Keratinocyte (primary cell): Measurements from ENCODE around the gene NOSIP. TPM values are rescaled to one million over a fixed set of nuclear protein-coding genes. Genes with fewer than 3 reads are reported as not detected.

ENCODE experiments used
- DNase-seq: peaks from one replicate; pipeline ENCODE4 v3.0.0-alpha.2; 2011; ENCODE audit warnings: low read depth, missing footprints, low spot score
- FAIRE-seq: peaks from 2 replicates; lab custom pipeline; 2011; peaks lifted over from hg19 to GRCh38; lab: Jason Lieb, UNC
- H2AFZ ChIP-seq: 2 replicates; pipeline ENCODE4 v1.6.0; 2012; ENCODE audit warnings: low read length, control low read depth, inconsistent platforms; ENCODE audit not compliant: control insufficient read depth
- H3K27ac ChIP-seq: 2 replicates; pipeline ENCODE4 v1.5.1; 2011; ENCODE audit warnings: low read length; ENCODE audit not compliant: control insufficient read depth, insufficient read depth
- H3K27me3 ChIP-seq: 3 replicates; pipeline ENCODE4 v1.6.0; 2011; ENCODE audit warnings: low read length; ENCODE audit not compliant: control insufficient read depth, insufficient read depth; ENCODE audit errors: extremely low read depth
- H3K36me3 ChIP-seq, 2 experiments: 2 replicates in 1 of 2; 3 replicates in 1 of 2; pipeline ENCODE4 v1.5.1; 2011; ENCODE audit warnings: low read length in 2 of 2, mild to moderate bottlenecking in 1 of 2; ENCODE audit not compliant: control insufficient read depth in 2 of 2, insufficient read depth in 2 of 2; ENCODE audit errors: extremely low read depth in 1 of 2
- H3K4me1 ChIP-seq: 3 replicates; pipeline ENCODE4 v1.5.1; 2011; ENCODE audit warnings: low read length; ENCODE audit not compliant: control insufficient read depth, insufficient read depth; ENCODE audit errors: extremely low read depth
- H3K4me2 ChIP-seq: 3 replicates; pipeline ENCODE4 v1.6.0; 2011; ENCODE audit warnings: low read depth, low read length; ENCODE audit not compliant: control insufficient read depth, insufficient read depth; ENCODE audit errors: extremely low read depth
- H3K4me3 ChIP-seq, 3 experiments: fragments of 200-600 bp in 1 of 3; sonication (generic) in 1 of 3; 2 replicates in 2 of 3; 3 replicates in 1 of 3; pipeline ENCODE4 v1.5.1; 2011 to 2016; ENCODE audit warnings: low read length in 3 of 3, mild to moderate bottlenecking in 3 of 3, control low read depth in 2 of 3, inconsistent platforms in 1 of 3, low read depth in 1 of 3, mixed read lengths in 1 of 3, mixed run types in 1 of 3, moderate library complexity in 1 of 3; ENCODE audit not compliant: control insufficient read depth in 2 of 3, insufficient read depth in 2 of 3; ENCODE audit errors: extremely low read depth in 1 of 3
- H3K79me2 ChIP-seq: 2 replicates; pipeline ENCODE4 v1.6.0; 2012; ENCODE audit warnings: low read length; ENCODE audit not compliant: control insufficient read depth, insufficient read depth
- H3K9ac ChIP-seq: 3 replicates; pipeline ENCODE4 v1.6.0; 2011; ENCODE audit warnings: low read length; ENCODE audit not compliant: control insufficient read depth, insufficient read depth; ENCODE audit errors: extremely low read depth
- H3K9me1 ChIP-seq: 3 replicates; pipeline ENCODE4 v1.6.0; 2011; ENCODE audit warnings: low read length; ENCODE audit not compliant: control insufficient read depth, insufficient read depth; ENCODE audit errors: extremely low read depth
- H3K9me3 ChIP-seq: 2 replicates; pipeline ENCODE4 v1.5.1; 2012; ENCODE audit warnings: low read depth, low read length; ENCODE audit not compliant: control insufficient read depth
- H4K20me1 ChIP-seq: 3 replicates; pipeline ENCODE4 v1.6.0; 2011; ENCODE audit warnings: low read length; ENCODE audit not compliant: control insufficient read depth, insufficient read depth; ENCODE audit errors: extremely low read depth
- EZH2 ChIP-seq: IDR thresholded peaks from one replicate; pipeline ENCODE4 v1.6.1; 2012; ENCODE audit warnings: inconsistent platforms, mild to moderate bottlenecking, low read length, moderate library complexity
- dilution Hi-C: fragments of 300-500 bp; cut with MboI; formaldehyde crosslinking; loops from one replicate; pipeline ENCODE4 v1.7.0; 2020; ENCODE audit warnings: low sequenced_read_pairs; ENCODE audit not compliant: extremely low pct_ligation_motif_present
- polyA plus RNA-seq, 5 experiments: library from polyadenylated mRNA; depleted of rRNA in 3 of 5; stranded (reverse) in 3 of 5; stranded (forward) in 1 of 5; unstranded in 1 of 5; fragments of >200 nt; gene quantifications; 1 replicate in 1 of 5; 2 replicates in 3 of 5; 3 replicates in 1 of 5; pipeline versions ENCODE4 v1.2.1 to v1.2.3, GENCODE V29; 2011 to 2012; ENCODE audit warnings: missing spikeins in 2 of 5, low read depth in 1 of 5, low replicate concordance in 1 of 5
- TF ChIP-seq, protein P1 (sequence below), 3 experiments: IDR thresholded peaks in 1 of 3; conservative IDR thresholded peaks in 1 of 3; optimal IDR thresholded peaks in 1 of 3; 2 replicates in 2 of 3; 3 replicates in 1 of 3; pipeline versions ENCODE3 to v1.5.1; 2011; ENCODE audit warnings: low read length in 3 of 3, mild to moderate bottlenecking in 3 of 3, moderate library complexity in 2 of 3, control low read depth in 1 of 3, inconsistent platforms in 1 of 3; ENCODE audit not compliant: insufficient read depth in 2 of 3; ENCODE audit errors: extremely low read depth in 1 of 3

The NOSIP gene
- polyA plus RNA-seq, 1 donor (not counting 4 experiments of a cell fraction or from before 2014, with no cell fraction given): 36.6 TPM

DNA sequence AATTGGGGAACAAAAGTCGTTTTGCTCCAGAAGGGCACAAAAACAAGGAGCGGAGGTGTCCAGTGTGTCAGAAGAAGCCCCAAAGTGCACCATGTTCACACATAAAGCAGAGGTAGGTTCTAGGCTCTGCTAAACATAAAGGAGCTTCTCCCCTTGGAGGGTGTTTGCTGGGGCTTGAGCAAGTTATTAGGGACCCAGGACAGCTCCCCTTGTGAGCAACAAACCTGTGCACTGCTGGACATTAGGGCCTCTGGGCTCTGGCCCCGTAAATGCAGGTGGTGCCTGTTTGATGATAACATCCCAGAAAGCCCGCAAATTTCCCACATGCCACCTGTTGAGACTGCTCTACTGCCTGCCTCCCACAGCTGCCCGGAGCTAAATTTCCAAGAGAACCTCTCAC, 41.7 kb downstream of the NOSIP start:
- FAIRE-seq: no peak
- Histone ChIP-seq H3K9ac (no peak overlapping the region), H3K4me3 (no peak overlapping the region), H4K20me1 (no peaks in the 10 kb centered on the region), H3K27ac (no peak overlapping the region), H2AFZ (no peak overlapping the region), H3K9me1 (no peaks in the 10 kb centered on the region), H3K4me1 (peaks cover 3% of the 10 kb centered on the region), H3K27me3 (no peaks in the 10 kb centered on the region), H3K4me2 (no peak overlapping the region), H3K9me3 (no peaks in the 10 kb centered on the region), H3K79me2 (no peaks in the 10 kb centered on the region), H3K36me3 (no peaks in the 10 kb centered on the region)
- DNase-seq: no peak
- dilution Hi-C loops: no loop called here
- no peak for TF ChIP-seq EZH2
- TF ChIP-seq, protein P1, sequence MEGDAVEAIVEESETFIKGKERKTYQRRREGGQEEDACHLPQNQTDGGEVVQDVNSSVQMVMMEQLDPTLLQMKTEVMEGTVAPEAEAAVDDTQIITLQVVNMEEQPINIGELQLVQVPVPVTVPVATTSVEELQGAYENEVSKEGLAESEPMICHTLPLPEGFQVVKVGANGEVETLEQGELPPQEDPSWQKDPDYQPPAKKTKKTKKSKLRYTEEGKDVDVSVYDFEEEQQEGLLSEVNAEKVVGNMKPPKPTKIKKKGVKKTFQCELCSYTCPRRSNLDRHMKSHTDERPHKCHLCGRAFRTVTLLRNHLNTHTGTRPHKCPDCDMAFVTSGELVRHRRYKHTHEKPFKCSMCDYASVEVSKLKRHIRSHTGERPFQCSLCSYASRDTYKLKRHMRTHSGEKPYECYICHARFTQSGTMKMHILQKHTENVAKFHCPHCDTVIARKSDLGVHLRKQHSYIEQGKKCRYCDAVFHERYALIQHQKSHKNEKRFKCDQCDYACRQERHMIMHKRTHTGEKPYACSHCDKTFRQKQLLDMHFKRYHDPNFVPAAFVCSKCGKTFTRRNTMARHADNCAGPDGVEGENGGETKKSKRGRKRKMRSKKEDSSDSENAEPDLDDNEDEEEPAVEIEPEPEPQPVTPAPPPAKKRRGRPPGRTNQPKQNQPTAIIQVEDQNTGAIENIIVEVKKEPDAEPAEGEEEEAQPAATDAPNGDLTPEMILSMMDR (optimal IDR thresholded peaks at IDR 0.05 in 1 of 3, IDR thresholded peaks at IDR 0.05 in 1 of 3, conservative IDR thresholded peaks at IDR 0.05 in 1 of 3; ENCODE audit: extremely low read depth in 1 of 3, insufficient read depth in 2 of 3, low read length in 3 of 3): no peak

DNA sequence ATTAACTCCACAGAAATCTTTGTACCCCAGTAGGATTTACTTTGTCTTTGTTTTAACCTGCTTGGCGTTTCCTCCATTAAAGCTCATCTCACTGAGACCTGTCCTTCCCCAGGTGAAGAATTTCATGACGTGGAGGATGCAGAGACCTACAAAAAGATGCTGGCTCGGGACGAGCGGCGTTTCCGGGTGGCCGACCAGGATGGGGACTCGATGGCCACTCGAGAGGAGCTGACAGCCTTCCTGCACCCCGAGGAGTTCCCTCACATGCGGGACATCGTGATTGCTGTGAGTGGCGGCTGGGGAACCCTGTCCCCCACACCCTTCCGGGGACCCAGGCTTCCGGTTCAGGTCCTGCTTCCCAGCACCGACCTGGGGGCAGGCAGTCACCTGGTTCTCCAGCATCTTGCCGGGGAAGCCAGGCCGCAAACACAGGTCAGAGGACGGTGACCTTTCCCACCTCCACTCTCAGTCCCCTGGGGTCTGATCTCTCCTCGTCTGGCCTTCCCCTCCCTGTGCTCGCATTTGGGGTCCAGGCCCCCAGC, 43.4 kb downstream of the NOSIP start:
- FAIRE-seq: no peak
- Histone ChIP-seq H4K20me1 (no peaks in the 10 kb centered on the region), H3K27me3 (no peaks in the 10 kb centered on the region), H3K9me3 (no peaks in the 10 kb centered on the region), H3K36me3 (no peaks in the 10 kb centered on the region), H3K27ac (no peak overlapping the region), H3K9me1 (no peaks in the 10 kb centered on the region), H2AFZ (no peak overlapping the region), H3K4me1 (peaks cover 7% of the 10 kb centered on the region), H3K79me2 (no peaks in the 10 kb centered on the region), H3K4me2 (no peak overlapping the region), H3K9ac (no peak overlapping the region), H3K4me3 (no peak overlapping the region)
- no peak for DNase-seq
- no peak for TF ChIP-seq EZH2
- TF ChIP-seq, protein P1 (optimal IDR thresholded peaks at IDR 0.05 in 1 of 3, IDR thresholded peaks at IDR 0.05 in 1 of 3, conservative IDR thresholded peaks at IDR 0.05 in 1 of 3; ENCODE audit: extremely low read depth in 1 of 3, insufficient read depth in 2 of 3, low read length in 3 of 3): no peak
- dilution Hi-C loops: no loop called here
